ENCODE measurements around the gene TMPRSS6. TPM values are rescaled to one million over a fixed set of nuclear protein-coding genes. Genes with fewer than 3 reads are reported as not detected.

The TMPRSS6 gene
- total RNA-seq, 4 donors from 2014 or later = 0.10 to 0.18 TPM; not detected in 2

- intact Hi-C loops (cut with DNase I; ENCODE audit: low total_unique reads) (no loop called here), in situ Hi-C loops (cut with MboI; ENCODE audit: low sequenced_read_pairs in 4 of 4) (no loop called here)
- H3K9me3 ChIP-seq = no peaks in the 10 kb centered on the region
- no peak for ATAC-seq
- H3K36me3 ChIP-seq = no peaks in the 10 kb centered on the region
- H3K4me3 ChIP-seq = no peak overlapping the region
- H3K4me1 ChIP-seq = no peaks in the 10 kb centered on the region
- DNase-seq = no peak
- TF ChIP-seq CTCF (IDR thresholded peaks at IDR 0.05 in 4 of 5, conservative IDR thresholded peaks at IDR 0.05 in 1 of 5) (no peak), POLR2A (IDR thresholded peaks at IDR 0.05) (no peak)
- H3K27ac ChIP-seq = no peak overlapping the region
- peaks cover 0 to 2% (median 0%) of the 10 kb centered on the region in 3 donors for H3K27me3 ChIP-seq
Measured at GRCh38 chr22:37133304-37134018, 23.9 kb upstream of the TMPRSS6 start.

- H3K4me3 ChIP-seq = no peak overlapping the region
- H3K36me3 ChIP-seq = no peaks in the 10 kb centered on the region
- no peaks in the 10 kb centered on the region for H3K4me1 ChIP-seq
- no peaks in the 10 kb centered on the region for H3K9me3 ChIP-seq
- peaks cover 0 to 2% (median 0%) of the 10 kb centered on the region in 3 donors for H3K27me3 ChIP-seq
- DNase-seq (no peak), ATAC-seq (no peak)
- TF ChIP-seq CTCF (IDR thresholded peaks at IDR 0.05 in 4 of 5, conservative IDR thresholded peaks at IDR 0.05 in 1 of 5) = no peak
- H3K27ac ChIP-seq = no peak overlapping the region
- in situ Hi-C loops (cut with MboI; ENCODE audit: low sequenced_read_pairs in 4 of 4) (no loop called here), intact Hi-C loops (cut with DNase I; ENCODE audit: low total_unique reads) (no loop called here)
Measured at GRCh38 chr22:37132773-37133172, 23.3 kb upstream of the TMPRSS6 start.

GRCh38 chr22:37129866-37130441 is 20.4 kb upstream of the TMPRSS6 start:
- intact Hi-C loops (cut with DNase I; ENCODE audit: low total_unique reads) = loop anchor here (2.0 kb wide), 1 partner anchor 69 kb away; no protein-coding TSS in a partner anchor
- peaks cover 0 to 8% (median 0%) of the 10 kb centered on the region in 3 donors for H3K27me3 ChIP-seq
- H3K4me3 ChIP-seq = no peak overlapping the region
- DNase-seq (no peak), ATAC-seq (no peak)
- H3K36me3 ChIP-seq = no peaks in the 10 kb centered on the region
- H3K4me1 ChIP-seq = no peaks in the 10 kb centered on the region
- in situ Hi-C loops (cut with MboI; ENCODE audit: low sequenced_read_pairs in 4 of 4) = no loop called here
- TF ChIP-seq POLR2A (IDR thresholded peaks at IDR 0.05) = no peak
- no peak for TF ChIP-seq CTCF (IDR thresholded peaks at IDR 0.05 in 4 of 5, conservative IDR thresholded peaks at IDR 0.05 in 1 of 5)
- no peak overlapping the region for H3K27ac ChIP-seq
- no peaks in the 10 kb centered on the region for H3K9me3 ChIP-seq

GRCh38 chr22:37128555-37129281 is 19.2 kb upstream of the TMPRSS6 start:
- Histone ChIP-seq H3K27ac (no peak overlapping the region), H3K4me3 (no peak overlapping the region), H3K36me3 (no peaks in the 10 kb centered on the region), H3K27me3 (peaks cover 0 to 8% (median 0%) of the 10 kb centered on the region in 3 donors), H3K9me3 (no peaks in the 10 kb centered on the region), H3K4me1 (no peaks in the 10 kb centered on the region)
- in situ Hi-C loops (cut with MboI; ENCODE audit: low sequenced_read_pairs in 4 of 4) (no loop called here), intact Hi-C loops (cut with DNase I; ENCODE audit: low total_unique reads) (loop anchor here (2.0 kb wide), 1 partner anchor 70 kb away; no protein-coding TSS in a partner anchor)
- ATAC-seq (peak in 1 of 2 donors; percentile 78), DNase-seq (peak in 1 of 2 donors; percentile 24)
- TF ChIP-seq CTCF (IDR thresholded peaks at IDR 0.05 in 4 of 5, conservative IDR thresholded peaks at IDR 0.05 in 1 of 5) (no peak), POLR2A (IDR thresholded peaks at IDR 0.05) (no peak)
